22Rv1 (cell line): ENCODE results near the gene PCIF1.

ENCODE experiments used
- ZFX ChIP-seq: fragments of 450-650 bp; IDR thresholded peaks from 2 replicates; pipeline ENCODE4 v1.6.1; 2017; ENCODE audit warnings: antibody characterized with exemption, borderline replicate concordance
- TF ChIP-seq, protein P1 (sequence below): fragments of 450-650 bp; IDR thresholded peaks from 2 replicates; pipeline ENCODE4 v1.5.1; 2017; ENCODE audit warnings: mild to moderate bottlenecking

DNA sequence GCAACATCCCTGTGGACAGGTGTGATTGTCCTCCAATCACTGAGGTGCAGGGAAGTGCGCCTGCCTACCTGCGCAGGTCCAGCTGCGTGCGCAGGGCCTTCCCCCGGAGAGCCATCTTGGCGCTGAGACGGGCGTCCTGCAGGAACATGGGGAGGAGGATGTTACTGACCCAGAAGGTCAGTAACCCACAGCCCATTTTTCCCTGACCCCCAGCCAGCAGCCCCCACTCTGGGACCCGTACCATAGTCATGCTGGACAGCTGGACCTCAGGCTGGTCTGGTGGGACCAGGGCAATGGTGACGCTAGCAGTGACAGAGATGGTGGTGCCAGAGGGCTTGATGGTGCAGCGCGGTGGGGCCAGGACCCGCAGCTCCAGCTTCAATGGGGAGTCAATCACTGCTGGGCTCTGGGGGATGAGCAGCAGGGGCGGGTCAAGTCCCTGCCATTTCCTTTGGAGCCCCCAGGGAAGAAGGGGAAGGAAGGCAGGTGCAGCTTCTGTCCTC, 32.2 kb upstream of the PCIF1 start:
- TF ChIP-seq, protein P1, sequence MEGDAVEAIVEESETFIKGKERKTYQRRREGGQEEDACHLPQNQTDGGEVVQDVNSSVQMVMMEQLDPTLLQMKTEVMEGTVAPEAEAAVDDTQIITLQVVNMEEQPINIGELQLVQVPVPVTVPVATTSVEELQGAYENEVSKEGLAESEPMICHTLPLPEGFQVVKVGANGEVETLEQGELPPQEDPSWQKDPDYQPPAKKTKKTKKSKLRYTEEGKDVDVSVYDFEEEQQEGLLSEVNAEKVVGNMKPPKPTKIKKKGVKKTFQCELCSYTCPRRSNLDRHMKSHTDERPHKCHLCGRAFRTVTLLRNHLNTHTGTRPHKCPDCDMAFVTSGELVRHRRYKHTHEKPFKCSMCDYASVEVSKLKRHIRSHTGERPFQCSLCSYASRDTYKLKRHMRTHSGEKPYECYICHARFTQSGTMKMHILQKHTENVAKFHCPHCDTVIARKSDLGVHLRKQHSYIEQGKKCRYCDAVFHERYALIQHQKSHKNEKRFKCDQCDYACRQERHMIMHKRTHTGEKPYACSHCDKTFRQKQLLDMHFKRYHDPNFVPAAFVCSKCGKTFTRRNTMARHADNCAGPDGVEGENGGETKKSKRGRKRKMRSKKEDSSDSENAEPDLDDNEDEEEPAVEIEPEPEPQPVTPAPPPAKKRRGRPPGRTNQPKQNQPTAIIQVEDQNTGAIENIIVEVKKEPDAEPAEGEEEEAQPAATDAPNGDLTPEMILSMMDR: no peak
- TF ChIP-seq ZFX: no peak
